HG03442 (cell line): ENCODE measurements around the gene VWA2.
A peak's percentile ranks its signal among the peaks of the same experiment; 100 is the strongest.

Experiments
- ATAC-seq: cut with Tn5 transposase; IDR thresholded peaks from one replicate; pipeline ENCODE4 v1.9.1; 2021; ENCODE audit warnings: mild to moderate bottlenecking, moderate library complexity; ENCODE audit not compliant: unreplicated experiment

VWA2 gene

GRCh38 chr10:114293075-114293474, 54.0 kb downstream of the VWA2 start:
- no peak for ATAC-seq

- no peak for ATAC-seq
These were observed 55.5 kb downstream of the VWA2 start for GRCh38 chr10:114294549-114294948.

GRCh38 chr10:114295393-114295792, 56.3 kb downstream of the VWA2 start:
- no peak for ATAC-seq

GRCh38 chr10:114297136-114297705, 58.2 kb downstream of the VWA2 start:
- ATAC-seq = no peak

- no peak for ATAC-seq
These were observed 61.1 kb downstream of the VWA2 start for GRCh38 chr10:114300036-114300645.

GRCh38 chr10:114301177-114301576, 62.1 kb downstream of the VWA2 start:
- ATAC-seq = no peak

GRCh38 chr10:114301951-114302710, 63.1 kb downstream of the VWA2 start:
- no peak for ATAC-seq

- ATAC-seq = no peak
These were observed 64.5 kb downstream of the VWA2 start for GRCh38 chr10:114303556-114303955.

- ATAC-seq = peak; percentile 78
These were observed 65.0 kb downstream of the VWA2 start for GRCh38 chr10:114304017-114304570.

- peak; percentile 52 for ATAC-seq
These were observed 65.7 kb downstream of the VWA2 start for GRCh38 chr10:114304571-114305421.

- no peak for ATAC-seq
These were observed 66.5 kb downstream of the VWA2 start for GRCh38 chr10:114305521-114305925.

- no peak for ATAC-seq
These were observed 67.3 kb downstream of the VWA2 start for GRCh38 chr10:114306116-114306973.

GRCh38 chr10:114307731-114308130, 68.7 kb downstream of the VWA2 start:
- ATAC-seq = no peak

- peak; percentile 41 for ATAC-seq
These were observed 69.7 kb downstream of the VWA2 start for GRCh38 chr10:114308531-114309363.

GRCh38 chr10:114309364-114309651, 70.3 kb downstream of the VWA2 start:
- no peak for ATAC-seq

GRCh38 chr10:114310346-114310745, 71.3 kb downstream of the VWA2 start:
- no peak for ATAC-seq

- ATAC-seq = no peak
These were observed 72.0 kb downstream of the VWA2 start for GRCh38 chr10:114311023-114311422.

- ATAC-seq = no peak
These were observed 72.6 kb downstream of the VWA2 start for GRCh38 chr10:114311496-114312209.

- no peak for ATAC-seq
These were observed 74.1 kb downstream of the VWA2 start for GRCh38 chr10:114313139-114313538.
